Cerebellar cortex (tissue), 1 donor: ENCODE data around the gene IL4I1.

Experiments used
- DNase-seq: peaks from one replicate; pipeline ENCODE4 v3.0.0-alpha.2; 2015; ENCODE audit warnings: low spot score

IL4I1 gene

GRCh38 chr19:49850221-49850486 lies 46.5 kb downstream of the IL4I1 start:
- no peak for DNase-seq

GRCh38 chr19:49849433-49850220 lies 47.1 kb downstream of the IL4I1 start:
- DNase-seq, result no peak

- no peak for DNase-seq
Measured at GRCh38 chr19:49848938-49849337, 47.7 kb downstream of the IL4I1 start.

- no peak for DNase-seq
Measured at GRCh38 chr19:49847731-49848696, 48.7 kb downstream of the IL4I1 start.

- DNase-seq, result no peak
Measured at GRCh38 chr19:49846408-49846807, 50.3 kb downstream of the IL4I1 start.

GRCh38 chr19:49845414-49845813 lies 51.3 kb downstream of the IL4I1 start:
- no peak for DNase-seq

- DNase-seq, result no peak
Measured at GRCh38 chr19:49844138-49845095, 52.3 kb downstream of the IL4I1 start.

GRCh38 chr19:49843265-49843664 lies 53.4 kb downstream of the IL4I1 start:
- DNase-seq, result no peak

GRCh38 chr19:49840736-49841249 lies 55.9 kb downstream of the IL4I1 start:
- no peak for DNase-seq

GRCh38 chr19:49840321-49840720 lies 56.4 kb downstream of the IL4I1 start:
- DNase-seq, result no peak

- no peak for DNase-seq
Measured at GRCh38 chr19:49839713-49840112, 57.0 kb downstream of the IL4I1 start.
